Activated effector memory CD4-positive, alpha-beta T cell treated with anti-CD3 and anti-CD28 coated beads, Interleukin-2, amount 50 U/mL, for 16 hours (primary cell): ENCODE measurements around the gene WNT5B.

Experiments used
- DNase-seq: peaks from one replicate; pipeline ENCODE4 v3.0.0-alpha.2; 2020

Gene WNT5B

DNA sequence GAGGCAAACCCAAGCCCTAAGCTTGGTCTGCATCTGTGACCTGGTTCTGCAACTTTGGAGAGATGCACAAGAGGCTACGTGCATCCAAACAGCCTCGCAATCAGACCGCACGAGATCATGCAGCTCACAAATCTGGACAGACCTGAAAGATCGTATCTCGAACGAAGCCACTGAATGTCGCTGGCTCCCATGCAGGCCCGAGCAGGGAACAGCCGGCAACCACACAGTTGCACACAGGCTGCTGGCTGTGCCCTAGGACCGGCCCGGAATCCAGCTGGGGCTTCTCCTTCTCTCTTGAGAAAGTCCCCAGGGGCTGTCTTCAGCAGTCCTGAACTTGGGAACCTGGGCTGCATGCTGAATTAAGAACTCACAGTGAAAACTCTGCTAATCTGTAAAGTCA is 27.9 kb downstream of the WNT5B start:
- no peak for DNase-seq

DNA sequence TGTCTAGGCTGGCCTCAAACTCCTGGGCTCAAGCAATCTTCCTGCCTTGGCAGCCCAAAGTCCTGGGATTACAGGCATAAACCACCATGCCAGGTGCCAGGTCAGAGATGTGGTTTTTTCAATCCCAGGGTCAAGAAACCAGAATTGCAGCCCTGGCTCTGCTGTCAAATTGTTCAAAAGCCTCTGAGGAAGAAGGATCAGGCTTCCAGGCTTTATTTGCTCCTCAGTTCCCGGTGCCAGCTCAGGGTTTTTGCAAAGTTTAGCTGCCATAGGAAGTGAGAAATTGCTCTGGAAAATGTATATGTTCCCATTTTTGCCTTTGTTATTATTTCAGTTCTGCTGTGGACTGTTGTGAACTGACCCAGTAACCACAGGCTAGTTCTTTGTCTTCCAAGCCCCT is 28.7 kb downstream of the WNT5B start:
- no peak for DNase-seq

DNA sequence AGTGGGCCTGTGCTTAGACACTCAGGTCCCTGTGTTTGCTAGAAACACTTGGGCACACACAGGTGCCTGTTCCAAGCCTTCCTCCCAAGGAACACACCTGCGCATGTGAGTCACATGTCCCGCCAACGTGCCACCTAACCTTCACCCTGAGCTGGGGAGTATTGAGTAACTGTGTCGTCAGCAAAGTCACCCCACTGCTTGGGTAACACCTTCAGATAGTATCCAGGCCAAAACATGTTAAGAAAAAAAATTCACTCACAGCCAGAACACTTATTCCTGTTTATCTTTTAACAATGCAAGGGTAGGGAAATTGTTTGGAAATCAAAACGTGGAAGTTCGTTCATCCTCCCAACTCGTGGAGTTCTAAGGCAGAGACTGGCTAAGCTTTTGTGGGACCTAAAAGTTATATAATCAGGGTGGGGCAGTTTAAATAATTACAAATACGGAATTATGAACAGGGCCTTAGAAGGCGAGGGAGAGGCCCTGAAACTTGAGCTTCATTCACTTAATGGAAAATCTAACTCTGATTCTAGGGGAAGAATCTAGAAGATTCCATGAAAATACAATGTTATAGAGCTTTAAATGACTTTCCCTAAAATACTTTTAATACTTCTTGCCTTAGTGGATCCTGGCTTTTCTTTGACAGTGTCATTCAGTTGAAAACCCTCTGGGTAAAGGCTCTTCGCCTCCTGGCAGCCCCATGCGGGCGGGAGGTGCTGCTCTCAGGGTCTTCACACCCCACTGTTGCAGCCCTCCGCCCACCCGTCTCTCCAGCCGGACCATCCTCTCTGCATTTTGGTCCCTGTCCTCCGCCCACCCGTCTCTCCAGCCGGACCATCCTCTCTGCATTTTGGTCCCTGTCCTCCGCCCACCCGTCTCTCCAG is 31.5 kb downstream of the WNT5B start:
- DNase-seq, result peak; percentile 88

DNA sequence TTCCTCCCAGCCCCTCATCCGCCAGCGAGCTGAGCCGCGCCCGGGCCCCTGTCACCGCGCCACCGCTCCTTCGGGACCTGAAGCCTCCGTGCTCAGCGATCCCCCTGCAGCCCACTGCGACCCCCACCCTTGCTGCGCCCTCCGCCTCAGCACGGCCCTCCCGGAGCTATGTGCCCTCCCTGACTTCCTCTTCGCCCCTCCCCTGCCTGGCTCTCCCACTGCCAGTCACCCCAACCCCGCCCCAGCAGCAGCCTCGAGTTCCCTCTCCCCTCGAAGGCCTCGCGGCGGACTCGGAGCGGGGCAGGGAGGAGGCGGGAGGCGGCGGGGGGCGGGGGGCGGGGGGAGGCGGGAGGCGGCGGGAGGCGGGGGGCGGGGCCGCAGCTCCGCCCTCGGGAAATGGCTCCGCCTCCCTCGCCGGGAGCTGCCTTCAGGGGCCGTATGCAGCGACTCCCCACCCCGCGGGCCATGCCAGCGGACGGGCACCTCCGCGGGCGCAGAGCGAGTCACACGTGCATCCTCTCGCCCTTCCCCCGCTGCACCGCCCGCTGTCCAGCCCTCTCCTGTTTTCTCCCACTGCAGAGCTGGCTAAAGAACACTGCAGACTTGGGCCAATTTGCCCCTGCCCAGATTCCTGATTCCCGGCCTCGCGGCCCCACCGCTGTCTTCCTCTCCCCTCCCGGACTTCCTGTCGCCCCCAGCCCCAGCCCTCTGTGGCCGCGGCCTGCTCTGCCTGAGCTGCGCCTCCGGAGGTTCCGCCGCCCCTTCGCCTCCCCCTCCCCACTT is 32.7 kb downstream of the WNT5B start:
- peak; percentile 93 for DNase-seq

DNA sequence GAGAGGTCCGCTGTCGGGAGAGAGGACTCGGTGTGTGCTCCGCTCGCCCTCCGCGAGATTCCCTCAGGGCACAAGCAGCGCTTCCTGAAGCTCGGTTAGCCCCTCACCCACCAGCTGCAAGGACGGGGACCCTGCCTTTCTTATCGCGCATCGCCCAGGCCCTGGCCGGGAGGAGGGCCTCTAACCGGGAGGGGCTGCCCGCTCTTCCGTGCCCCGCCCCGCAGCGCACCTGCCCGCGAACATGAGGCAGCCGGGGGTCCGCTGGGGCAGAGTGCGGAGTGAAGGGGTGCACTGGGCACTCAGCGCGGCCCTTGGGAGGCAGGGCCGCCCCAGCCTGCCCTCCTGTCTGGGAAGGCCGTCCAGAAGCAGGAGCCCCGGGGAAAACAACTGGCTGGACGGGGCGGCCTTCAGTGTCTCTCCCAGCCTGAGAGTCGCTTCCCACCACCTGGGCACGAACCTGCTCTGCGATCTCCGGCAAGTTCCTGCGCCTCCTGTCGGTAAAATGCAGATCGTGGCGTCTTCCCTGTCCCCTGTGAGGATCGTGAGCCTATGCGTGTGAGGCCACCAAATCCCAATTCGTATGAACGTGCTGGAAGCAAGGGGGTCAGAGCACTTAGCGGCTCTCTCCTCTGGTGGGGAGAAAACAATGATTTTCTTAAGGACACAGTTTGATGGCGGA is 33.9 kb downstream of the WNT5B start:
- DNase-seq, result peak; percentile 82

DNA sequence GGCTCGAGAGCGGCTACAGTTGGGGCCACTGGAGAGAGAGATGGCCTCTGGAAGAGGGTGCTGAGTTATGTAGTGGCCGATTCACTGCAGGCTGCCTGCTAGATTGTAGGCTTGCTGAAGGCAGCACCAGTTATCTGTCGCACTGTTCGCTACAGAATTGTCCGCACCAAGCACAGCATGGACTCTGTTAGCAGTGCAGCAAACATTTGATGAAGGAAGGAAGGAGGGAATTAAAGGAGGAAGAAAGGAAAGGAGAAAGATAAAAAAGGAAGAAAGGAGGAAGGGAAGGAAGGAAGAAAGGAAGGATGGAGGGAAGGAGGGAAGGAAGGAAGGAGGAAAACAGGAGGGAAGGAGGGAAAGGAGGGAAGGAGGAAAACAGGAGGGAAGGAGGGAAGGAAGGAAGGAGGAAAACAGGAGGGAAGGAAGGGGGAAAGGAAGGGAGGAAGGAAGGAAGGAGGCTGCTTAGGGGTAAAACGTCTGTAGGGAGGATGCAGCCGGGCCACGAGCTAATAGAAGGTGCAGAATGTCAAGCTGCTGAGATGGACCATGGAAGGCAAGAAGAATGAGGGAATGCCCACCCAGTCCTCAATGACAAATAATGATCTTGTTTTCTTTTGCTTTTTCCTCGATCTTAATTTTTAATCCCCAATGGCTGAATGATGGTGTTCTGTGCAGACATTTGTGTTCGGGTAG is 34.6 kb downstream of the WNT5B start:
- no peak for DNase-seq

DNA sequence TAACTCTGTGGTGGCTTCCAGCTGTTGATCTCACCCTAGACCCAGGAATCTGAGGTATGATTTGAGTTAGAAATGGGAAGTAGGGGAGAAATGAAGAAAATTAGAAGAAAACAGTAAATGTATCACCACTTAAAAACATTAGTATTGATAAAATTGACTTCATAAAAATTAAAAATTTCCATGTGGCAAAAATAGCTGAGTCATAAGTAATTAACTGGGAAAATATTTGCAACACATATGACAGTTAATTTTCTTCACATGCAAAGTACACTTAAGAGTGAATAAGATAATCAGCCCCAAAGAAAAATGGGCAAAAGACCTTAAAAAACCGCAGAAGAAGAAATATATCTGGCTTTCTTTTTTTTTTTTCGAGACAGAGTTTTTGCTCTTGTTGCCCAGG is 36.3 kb downstream of the WNT5B start:
- DNase-seq, result no peak

DNA sequence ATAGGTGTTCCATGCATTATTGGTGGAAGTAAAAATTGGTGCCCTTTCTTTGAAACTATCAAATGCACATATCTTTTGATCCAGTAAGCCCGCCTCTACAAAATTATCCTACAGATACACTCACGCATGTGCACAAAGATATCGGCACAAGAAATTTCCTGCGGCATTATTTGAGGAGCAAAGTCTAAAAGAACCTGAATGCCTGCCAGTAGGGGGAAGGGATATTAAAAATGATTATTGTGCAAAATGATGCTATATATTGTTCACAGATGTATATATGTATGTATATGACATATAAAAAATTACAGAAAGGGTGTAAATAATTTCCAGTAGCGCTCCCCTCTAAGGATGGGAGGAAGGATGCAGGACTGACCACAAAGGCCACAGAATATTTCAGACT is 37.2 kb downstream of the WNT5B start:
- no peak for DNase-seq

DNA sequence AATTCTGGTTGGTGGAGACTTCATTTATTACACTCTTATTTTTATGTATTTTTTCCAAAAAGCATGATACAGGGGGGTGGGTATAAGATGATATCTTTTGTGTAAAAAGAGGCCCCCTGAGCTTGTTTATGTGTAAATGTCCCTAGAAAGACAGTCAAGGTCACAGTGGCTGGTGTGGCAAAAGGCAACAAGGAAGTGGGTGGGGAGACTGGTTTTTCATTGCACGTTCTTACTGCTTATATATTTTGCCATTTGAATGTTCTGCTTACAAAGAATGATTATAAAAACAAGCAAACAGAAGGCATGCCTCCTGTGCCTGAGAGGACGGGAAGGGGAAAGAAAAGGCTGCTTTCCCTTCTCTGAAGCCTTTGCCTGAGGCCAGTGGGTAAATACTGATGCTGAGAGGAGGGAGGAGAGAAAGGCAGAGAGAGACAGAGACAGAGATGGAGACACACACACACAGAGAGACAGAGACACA is 37.7 kb downstream of the WNT5B start:
- no peak for DNase-seq

DNA sequence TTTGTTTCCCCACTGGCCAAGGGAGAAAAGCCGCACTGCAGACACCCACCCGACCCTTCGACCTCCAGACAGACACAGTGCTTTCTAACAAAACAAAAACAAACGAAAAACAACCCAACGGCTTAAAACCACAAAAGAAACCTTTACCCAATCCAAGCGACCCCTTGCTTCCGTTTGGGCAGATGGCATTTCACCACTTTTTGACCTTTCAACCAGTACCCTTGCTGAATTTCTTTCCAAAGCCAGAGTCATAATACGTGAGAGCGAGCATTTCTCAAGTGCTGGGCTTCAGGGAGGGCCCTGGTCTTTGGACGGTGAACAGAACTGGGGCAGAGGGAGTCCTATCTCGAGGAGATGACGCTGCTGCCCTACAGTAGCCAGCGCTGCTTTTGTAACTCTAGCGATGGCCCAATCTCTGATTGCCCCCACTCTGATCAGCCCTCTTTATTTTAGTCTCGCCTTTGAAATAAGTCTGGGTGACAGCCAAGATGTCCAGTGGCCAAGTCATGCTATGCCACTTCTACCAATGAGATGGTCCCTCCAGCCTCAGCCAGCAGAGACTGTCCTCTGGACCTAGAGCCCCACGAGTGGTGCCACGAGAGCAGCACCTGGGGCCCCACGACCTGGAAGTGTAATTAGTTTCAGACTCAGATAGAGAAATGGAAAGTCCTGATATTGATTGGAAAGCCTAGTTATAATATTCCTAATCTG is 40.0 kb downstream of the WNT5B start:
- no peak for DNase-seq

DNA sequence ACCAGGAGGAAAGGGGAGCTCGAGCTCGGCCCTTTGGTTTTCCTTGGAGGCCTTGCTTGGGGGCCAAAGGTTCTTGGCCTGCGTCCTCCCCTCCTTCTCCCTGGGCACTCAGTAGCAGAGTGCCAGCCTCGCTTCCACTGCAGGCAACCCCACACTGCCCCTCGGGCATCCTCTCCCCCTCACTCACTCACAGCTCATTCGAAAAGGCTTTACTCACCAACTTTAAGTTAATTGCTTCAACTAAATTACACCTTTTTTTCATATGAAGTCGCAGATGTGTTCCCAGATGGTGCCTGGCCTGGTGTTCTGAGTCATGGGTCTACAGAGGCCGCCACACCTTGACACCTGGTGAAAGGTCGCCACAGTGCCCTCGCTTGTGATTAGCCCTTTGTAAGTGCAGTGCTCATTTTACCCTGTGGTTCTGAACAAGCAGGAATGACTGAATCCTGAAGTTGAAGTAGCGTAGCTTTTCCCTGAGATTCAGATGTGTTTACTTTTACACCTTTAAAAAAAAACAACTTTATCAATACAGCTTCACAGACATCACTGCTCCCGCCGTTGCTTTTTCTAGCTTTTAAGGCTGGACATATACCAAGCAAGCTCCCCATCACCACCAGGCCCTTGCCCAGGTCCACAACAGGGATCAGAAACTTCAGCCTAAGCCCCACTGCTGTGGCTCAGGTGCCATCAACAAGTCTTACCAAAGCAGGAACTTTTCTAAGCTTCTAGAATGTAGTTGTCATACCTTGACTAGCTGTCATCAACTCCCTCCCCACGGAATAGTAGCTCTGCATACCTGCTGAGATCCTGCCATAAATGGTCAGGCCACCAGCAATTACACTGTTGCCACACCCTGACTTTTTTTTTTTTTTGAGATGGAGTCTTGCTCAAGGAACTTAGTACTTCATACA is 41.6 kb downstream of the WNT5B start:
- no peak for DNase-seq

DNA sequence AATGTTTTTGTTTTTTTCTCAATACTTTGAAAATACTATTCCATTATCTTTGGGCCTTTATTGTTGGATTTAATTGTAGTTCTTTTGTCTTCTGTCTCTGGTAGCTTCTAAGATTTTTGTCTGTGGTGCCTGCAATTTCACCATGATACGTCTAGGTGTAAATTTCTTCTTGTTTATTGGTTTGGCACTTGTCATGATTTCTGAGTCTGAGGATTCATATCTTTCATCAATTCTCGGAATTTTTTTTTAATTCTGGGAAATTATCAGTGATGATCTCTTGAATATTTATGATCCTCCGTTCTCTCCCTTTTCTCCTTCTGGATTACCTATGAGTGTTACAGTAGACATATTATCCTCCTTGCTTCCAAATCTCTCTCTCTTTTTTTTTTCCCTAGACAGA is 47.0 kb downstream of the WNT5B start:
- no peak for DNase-seq

DNA sequence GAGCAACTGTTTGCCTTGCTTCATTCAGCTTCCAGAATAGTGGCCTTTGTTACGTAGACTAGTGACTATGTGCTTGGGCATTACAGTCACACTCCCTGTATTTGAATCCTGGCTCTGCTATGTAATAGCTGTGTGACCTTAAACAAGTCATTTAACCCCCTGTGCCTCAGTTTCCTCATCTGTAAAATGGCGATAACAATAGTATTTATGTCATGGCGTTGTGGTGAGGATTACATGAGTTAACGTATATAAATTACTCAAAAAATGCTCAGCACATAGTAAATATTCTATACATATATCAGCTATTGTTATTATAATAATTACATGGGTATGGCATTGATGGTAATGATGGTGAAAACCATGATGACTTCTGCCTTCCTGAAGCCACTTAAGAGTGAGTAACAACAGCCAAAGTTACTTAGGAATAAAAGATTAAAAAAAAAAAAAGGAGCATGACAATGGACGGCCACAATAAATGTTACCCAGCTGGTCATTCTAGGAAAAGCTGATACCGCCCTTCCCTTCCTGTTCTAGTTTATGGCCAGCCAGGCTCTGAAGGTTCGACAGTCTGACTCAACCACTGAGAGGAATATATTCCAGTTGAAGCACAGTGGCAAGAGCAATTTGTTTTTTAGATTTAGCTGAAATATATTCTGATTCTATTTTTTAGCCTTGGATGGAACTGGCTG is 51.9 kb downstream of the WNT5B start:
- DNase-seq, result no peak

DNA sequence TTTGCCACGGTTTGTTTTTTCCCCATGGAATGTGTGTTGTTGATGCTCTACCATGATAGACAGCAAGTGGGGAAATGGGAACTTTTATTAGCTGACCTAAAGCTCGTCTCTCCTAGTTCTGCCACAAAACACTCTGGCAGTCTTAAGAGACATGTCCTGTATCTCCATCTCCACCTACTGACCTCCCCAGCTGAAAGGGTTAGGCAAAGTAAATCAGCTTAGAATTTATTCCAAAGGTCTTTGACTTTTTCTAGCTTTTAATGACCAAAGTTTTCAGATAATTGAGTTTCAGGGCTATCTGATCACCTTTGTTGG is 52.4 kb downstream of the WNT5B start:
- DNase-seq, result no peak

DNA sequence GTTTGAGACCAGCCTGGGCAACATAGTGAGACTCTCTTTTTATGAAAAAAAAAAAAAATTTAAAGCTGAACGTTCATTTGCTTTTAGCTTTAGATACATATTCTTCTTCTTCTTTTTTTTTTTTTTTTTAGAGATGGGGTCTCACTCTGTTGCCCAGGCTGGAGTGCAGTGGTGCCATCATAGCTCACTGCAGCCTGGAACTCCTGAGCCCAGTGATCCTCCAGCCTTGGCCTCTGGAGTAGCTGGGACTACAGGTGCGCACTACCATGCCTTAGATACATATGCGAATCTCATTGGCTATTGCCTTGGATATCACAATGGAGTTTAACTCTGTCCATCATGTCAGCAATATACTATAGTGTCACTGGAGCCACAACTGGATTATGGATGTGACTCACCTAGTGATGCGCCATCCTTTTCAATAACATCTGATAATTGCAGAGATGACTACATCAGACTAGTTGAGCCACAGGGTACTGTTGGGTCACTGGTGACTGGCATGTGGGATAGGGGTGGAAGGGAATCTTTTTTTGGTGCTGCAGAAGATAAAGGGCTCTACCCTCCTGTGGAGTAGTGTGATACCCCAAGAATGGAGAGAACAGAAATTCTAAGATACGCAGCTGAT is 59.2 kb downstream of the WNT5B start:
- no peak for DNase-seq

DNA sequence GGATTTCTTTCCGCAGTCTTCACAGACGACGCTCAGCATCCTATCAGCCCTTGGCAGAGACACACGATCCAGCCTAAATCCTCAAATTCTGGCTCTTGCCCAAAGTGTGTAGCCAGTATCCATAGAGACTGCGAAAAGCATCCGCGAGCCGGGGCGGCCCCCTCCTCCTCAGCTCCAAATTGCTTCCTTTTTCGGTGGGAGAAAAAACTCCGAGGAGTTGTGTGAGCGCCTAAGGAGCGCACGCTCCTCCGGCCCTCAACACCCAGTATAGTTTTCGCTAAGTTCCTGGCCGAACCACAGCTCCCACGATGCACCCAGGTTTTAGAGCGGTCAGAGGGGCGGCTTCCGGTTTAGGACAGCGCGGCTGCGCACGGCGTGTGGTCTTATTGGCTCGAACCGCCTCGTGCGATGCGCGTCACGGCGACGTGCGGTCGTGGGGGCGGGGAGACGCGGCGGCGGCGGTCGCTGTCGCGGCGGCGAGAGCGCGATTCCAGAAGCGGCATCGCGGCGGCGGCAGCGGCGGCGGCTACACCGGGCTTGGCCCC is 61.6 kb downstream of the WNT5B start, which contains the start of gene ADIPOR2:
ADIPOR2 (plus strand) TSS at position 493 of the 545 bp plus-strand sequence. CDS start 63,274 bp downstream, outside the sequence.
- peak; percentile 98 for DNase-seq

DNA sequence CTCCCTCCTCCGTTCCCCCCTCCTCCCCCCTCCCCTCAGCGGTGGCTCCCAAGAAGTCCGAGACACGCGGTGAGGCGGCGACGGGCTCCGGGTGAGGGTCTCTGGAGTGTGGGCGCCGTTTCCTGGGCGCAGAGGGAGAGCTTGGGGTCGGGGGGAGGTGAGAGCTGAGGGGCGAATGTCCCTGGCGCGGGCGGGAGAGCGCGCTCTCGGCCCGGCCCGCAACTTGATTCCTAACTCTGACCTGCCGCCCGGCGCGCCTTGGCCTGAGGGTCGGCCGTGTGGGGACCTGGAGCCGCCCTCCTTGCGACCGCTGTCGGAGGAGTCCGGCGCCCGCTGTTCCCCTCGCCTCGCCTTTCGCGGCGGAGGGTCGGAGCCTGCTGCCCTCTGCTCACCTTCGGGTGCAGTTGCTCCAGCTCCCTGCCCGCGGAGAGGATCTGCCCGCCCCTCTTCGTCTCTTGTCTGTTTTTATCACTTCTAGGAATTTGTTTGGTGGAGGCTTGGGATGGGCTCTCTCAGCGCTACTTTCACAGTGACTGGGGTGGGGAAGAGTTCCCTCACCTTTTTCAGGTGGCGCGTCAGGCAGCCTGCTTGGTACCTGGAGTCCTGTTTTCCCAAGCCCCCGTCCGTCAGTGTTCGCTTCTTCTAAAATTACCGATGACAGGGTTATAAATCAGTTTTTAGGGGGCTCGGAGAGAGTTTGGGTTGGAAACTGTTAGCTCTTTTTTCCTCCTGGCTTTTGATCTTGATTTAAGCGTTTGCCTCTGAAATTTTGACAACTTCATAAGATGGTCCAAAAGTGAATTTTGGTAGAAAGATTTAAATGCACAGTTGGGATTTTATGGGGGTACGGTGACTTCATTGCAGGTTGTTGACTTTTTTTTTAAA is 62.3 kb downstream of the WNT5B start:
- no peak for DNase-seq

DNA sequence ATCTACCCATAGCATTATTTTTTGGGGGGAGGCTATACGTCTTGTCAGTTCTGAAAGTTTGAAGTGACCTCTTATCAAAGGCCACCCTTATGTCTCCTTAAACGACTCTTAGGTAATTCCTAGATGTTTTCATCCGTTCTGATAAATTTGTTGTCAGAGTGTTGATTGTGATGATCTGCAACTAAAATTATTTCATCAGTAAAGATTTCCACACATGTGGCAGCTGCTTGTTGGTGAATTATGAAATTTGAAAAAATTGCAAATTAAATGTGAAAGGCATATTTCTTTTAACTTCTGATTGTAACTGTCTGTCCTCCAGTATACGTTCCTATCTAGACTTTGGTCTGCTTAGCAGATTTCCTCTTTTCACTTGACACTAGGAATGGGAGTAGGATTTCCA is 63.2 kb downstream of the WNT5B start:
- no peak for DNase-seq
